ENCODE measurements around the gene OLFM2.
A peak's percentile ranks its signal among the peaks of the same experiment; 100 is the strongest.

Gene OLFM2

GRCh38 chr19:9936326-9937000 lies at the start of gene OLFM2:
Gene OLFM2, minus strand, starts transcription at chr19:9936515. Its CDS starts 149 bp downstream, at chr19:9936366.
- DNase-seq (ENCODE audit: low read depth) = no peak
- TF ChIP-seq, protein P1, sequence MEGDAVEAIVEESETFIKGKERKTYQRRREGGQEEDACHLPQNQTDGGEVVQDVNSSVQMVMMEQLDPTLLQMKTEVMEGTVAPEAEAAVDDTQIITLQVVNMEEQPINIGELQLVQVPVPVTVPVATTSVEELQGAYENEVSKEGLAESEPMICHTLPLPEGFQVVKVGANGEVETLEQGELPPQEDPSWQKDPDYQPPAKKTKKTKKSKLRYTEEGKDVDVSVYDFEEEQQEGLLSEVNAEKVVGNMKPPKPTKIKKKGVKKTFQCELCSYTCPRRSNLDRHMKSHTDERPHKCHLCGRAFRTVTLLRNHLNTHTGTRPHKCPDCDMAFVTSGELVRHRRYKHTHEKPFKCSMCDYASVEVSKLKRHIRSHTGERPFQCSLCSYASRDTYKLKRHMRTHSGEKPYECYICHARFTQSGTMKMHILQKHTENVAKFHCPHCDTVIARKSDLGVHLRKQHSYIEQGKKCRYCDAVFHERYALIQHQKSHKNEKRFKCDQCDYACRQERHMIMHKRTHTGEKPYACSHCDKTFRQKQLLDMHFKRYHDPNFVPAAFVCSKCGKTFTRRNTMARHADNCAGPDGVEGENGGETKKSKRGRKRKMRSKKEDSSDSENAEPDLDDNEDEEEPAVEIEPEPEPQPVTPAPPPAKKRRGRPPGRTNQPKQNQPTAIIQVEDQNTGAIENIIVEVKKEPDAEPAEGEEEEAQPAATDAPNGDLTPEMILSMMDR (IDR thresholded peaks at IDR 0.05; ENCODE audit: control insufficient read depth, extremely low read depth, insufficient read depth) = no peak

DNA sequence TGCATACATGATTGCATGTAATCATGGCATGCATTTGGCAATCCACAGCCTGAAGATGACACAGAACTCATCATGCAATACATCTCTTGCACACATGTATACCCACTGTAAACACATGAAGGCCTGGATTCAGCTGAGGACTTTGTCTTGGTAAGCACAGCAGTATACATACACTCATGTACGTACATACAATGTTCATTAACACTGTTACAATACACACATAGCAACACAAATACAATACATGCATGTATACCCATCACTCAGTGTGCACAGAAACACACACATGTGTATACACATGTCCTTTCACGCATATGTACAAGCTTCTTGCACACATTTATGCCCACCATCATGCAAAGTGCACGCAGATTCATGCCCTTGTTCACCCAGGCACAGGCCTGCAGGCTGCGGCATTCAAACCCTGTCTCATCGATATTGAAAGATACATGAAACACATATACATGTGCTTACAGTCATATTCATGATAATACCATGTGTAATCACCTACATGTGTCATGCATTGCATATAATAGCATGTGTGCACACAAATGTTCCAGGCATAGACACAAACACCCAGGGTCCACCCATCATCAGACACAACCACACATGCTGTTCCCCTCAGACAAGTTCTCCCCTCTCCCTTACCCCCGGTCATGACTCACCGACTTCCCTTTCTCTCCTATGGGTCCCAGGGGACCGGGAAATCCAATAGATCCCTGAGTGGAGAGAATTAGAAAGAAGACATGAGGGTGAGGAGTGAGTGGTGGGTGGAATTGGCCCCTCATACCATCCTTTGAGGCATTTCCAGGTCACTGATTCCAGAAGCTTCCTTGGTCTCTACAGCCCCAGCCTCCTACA lies 45.3 kb upstream of the OLFM2 start:
- no peak for DNase-seq (ENCODE audit: low read depth)
- H3K4me3 ChIP-seq (ENCODE audit: low read depth, low read length) = no peak overlapping the region
- TF ChIP-seq, protein P1 (IDR thresholded peaks at IDR 0.05; ENCODE audit: control insufficient read depth, extremely low read depth, insufficient read depth) = no peak

More at GRCh38 chr19:9936326-9937000, at the start of gene OLFM2:
- peak within 1 kb of the TSS; percentile 54 for H3K4me3 ChIP-seq (ENCODE audit: low read depth, low read length)

DNA sequence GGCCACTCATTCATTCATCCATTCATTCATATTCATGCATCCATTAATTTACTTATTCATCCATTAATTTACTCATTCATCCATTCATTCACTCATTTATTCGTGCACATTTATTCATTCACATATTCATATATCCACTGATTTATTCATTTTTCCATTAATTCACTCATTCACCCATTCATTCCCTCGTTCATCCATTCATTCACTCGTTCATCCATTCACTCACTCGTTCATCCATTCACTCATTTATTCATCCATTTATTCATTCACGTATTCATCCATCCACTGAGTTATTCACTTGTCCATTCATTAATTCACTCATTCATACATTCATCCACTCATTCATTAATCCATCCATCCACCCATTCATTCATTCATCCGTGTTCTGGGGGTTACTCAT lies 35.8 kb upstream of the OLFM2 start:
- H3K4me3 ChIP-seq (ENCODE audit: low read depth, low read length) = no peak overlapping the region
- DNase-seq (ENCODE audit: low read depth) = no peak
- TF ChIP-seq, protein P1 (IDR thresholded peaks at IDR 0.05; ENCODE audit: control insufficient read depth, extremely low read depth, insufficient read depth) = no peak

- H3K4me3 ChIP-seq (ENCODE audit: low read depth, low read length) = no peak overlapping the region
- TF ChIP-seq, protein P1 (IDR thresholded peaks at IDR 0.05; ENCODE audit: control insufficient read depth, extremely low read depth, insufficient read depth) = no peak
- no peak for DNase-seq (ENCODE audit: low read depth)
These were observed 35.0 kb upstream of the OLFM2 start for GRCh38 chr19:9971166-9971897.

DNA sequence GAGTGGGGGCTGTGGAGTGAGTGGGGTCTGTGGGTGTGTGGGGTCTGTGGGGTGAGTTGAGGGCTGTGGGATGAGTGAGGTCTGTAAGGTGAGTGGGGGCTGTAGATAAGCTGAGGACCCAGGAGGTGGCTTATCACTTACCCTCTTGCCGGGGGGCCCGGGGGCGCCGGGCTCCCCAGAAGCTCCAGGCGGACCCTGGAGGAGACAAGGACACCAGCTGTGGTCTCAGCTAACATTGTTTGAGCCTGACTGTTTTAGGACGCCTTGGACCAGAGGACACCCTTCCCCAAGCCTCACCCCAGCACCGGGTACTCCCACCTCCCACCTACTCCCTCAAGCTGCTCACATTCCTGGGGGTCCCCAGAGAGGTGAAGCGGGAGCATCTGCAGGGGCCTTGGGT lies 34.2 kb upstream of the OLFM2 start:
- TF ChIP-seq, protein P1 (IDR thresholded peaks at IDR 0.05; ENCODE audit: control insufficient read depth, extremely low read depth, insufficient read depth) = no peak
- no peak overlapping the region for H3K4me3 ChIP-seq (ENCODE audit: low read depth, low read length)
- DNase-seq (ENCODE audit: low read depth) = no peak

DNA sequence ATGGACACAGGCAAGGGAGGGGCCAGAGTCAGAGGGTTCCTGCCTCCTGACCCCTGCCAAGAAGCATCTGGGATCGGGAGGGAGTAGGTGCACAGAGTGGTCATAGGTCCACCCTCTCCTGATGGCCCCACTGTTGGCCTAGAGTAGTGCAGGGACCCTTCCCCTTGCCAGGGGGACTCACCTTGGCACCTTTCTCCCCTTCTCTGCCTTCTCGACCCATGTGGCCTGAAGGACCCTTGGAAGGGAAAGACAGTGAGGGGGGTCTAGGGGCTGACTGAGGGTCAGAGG lies 33.3 kb upstream of the OLFM2 start:
- no peak for DNase-seq (ENCODE audit: low read depth)
- TF ChIP-seq, protein P1 (IDR thresholded peaks at IDR 0.05; ENCODE audit: control insufficient read depth, extremely low read depth, insufficient read depth) = no peak
- H3K4me3 ChIP-seq (ENCODE audit: low read depth, low read length) = no peak overlapping the region

Measured in LNCaP clone FGC (cell line).